Lung microvascular endothelial cell (primary cell): ENCODE results near the gene FGGY. TPM values are rescaled to one million over a fixed set of nuclear protein-coding genes. Genes with fewer than 3 reads are reported as not detected.
"Not testable (repeated sequence)": the region's sequence is repeated elsewhere in the genome, so short reads cannot be mapped to it uniquely, and the experiment has no call there.

Source experiments
- DNase-seq, 2 donors: peaks; one replicate each; pipeline versions ENCODE4 v3.0.0 to v3.0.0-alpha.2; 2010; ENCODE audit warnings: low read depth in 2 of 2
- total RNA-seq: library from RNA; depleted of rRNA; stranded (reverse); fragments of >200 nt; gene quantifications from 2 replicates; pipeline ENCODE4 v1.2.1, GENCODE V29; 2014

Gene FGGY
- total RNA-seq, 1 donor from 2014 or later, result 11.1 TPM

GRCh38 chr1:59720326-59721115 is 423.6 kb downstream of the FGGY start:
- no peak for DNase-seq

- DNase-seq, result peak in 1 of 2 donors; percentile 38
These were observed 433.4 kb downstream of the FGGY start for GRCh38 chr1:59730302-59730701.

GRCh38 chr1:59730759-59731478 is 434.0 kb downstream of the FGGY start:
- DNase-seq, result peak; percentile 57 to 97

- no peak for DNase-seq
These were observed 434.7 kb downstream of the FGGY start for GRCh38 chr1:59731591-59731990.

- DNase-seq, result no peak
These were observed 435.5 kb downstream of the FGGY start for GRCh38 chr1:59732214-59732955.

GRCh38 chr1:59733443-59734141 is 436.7 kb downstream of the FGGY start:
- no peak for DNase-seq

- DNase-seq, result not testable (repeated sequence)
These were observed 439.0 kb downstream of the FGGY start for GRCh38 chr1:59735927-59736326.

- DNase-seq, result no peak
These were observed 439.9 kb downstream of the FGGY start for GRCh38 chr1:59736744-59737143.

GRCh38 chr1:59737638-59738037 is 440.7 kb downstream of the FGGY start:
- DNase-seq, result no peak

- no peak for DNase-seq
These were observed 441.3 kb downstream of the FGGY start for GRCh38 chr1:59738152-59738551.

- DNase-seq, result peak; percentile 33 to 49
These were observed 441.7 kb downstream of the FGGY start for GRCh38 chr1:59738591-59739015.

- no peak for DNase-seq
These were observed 442.2 kb downstream of the FGGY start for GRCh38 chr1:59739111-59739510.

GRCh38 chr1:59742526-59742925 is 445.6 kb downstream of the FGGY start:
- DNase-seq, result no peak

GRCh38 chr1:59743324-59744091 is 446.6 kb downstream of the FGGY start:
- DNase-seq, result peak; percentile 72 to 85

- no peak for DNase-seq
These were observed 450.6 kb downstream of the FGGY start for GRCh38 chr1:59747420-59748024.

- DNase-seq, result no peak
These were observed 451.2 kb downstream of the FGGY start for GRCh38 chr1:59748123-59748522.

- DNase-seq, result peak; percentile 95 to 96
These were observed 453.6 kb downstream of the FGGY start for GRCh38 chr1:59750328-59751003.

GRCh38 chr1:59751004-59751395 is 454.1 kb downstream of the FGGY start:
- no peak for DNase-seq

- DNase-seq, result peak in 1 of 2 donors; percentile 25
These were observed 454.9 kb downstream of the FGGY start for GRCh38 chr1:59751801-59752200.
